Chondrocyte (in vitro differentiated cells): ENCODE data around the gene SSBP3. TPM values are rescaled to one million over a fixed set of nuclear protein-coding genes. Genes with fewer than 3 reads are reported as not detected.
A peak's percentile ranks its signal among the peaks of the same experiment; 100 is the strongest.

Experiments
- DNase-seq: peaks from one replicate; pipeline ENCODE4 v3.0.0; 2021; ENCODE audit warnings: mixed read lengths, low spot score
- H3K27ac Mint-ChIP-seq: one replicate; pipeline ENCODE4 v1.8.0; 2021; ENCODE audit warnings: mild to moderate bottlenecking, moderate library complexity, mixed read lengths; ENCODE audit not compliant: unreplicated experiment
- H3K27me3 Mint-ChIP-seq: 2 replicates; pipeline ENCODE4 v1.8.0; 2021; ENCODE audit warnings: low read depth, mixed read lengths
- H3K36me3 Mint-ChIP-seq: 2 replicates; pipeline ENCODE4 v1.8.0; 2021; ENCODE audit warnings: low read depth, mixed read lengths
- H3K4me1 Mint-ChIP-seq: 2 replicates; pipeline ENCODE4 v1.8.0; 2021; ENCODE audit warnings: low read depth, mild to moderate bottlenecking, mixed read lengths
- H3K4me3 Mint-ChIP-seq: one replicate; pipeline ENCODE4 v1.8.0; 2021; ENCODE audit warnings: mild to moderate bottlenecking, moderate library complexity, mixed read lengths; ENCODE audit not compliant: unreplicated experiment
- H3K9me3 Mint-ChIP-seq: 2 replicates; pipeline ENCODE4 v1.8.0; 2021; ENCODE audit warnings: low read depth, mixed read lengths
- CTCF ChIP-seq: fragments of 200-600 bp; sonication (generic); IDR thresholded peaks from 2 replicates; pipeline ENCODE4 v1.5.0; 2021; ENCODE audit warnings: antibody characterized with exemption, mild to moderate bottlenecking, moderate library complexity
- total RNA-seq: library from RNA; stranded (reverse); gene quantifications from 3 replicates; pipeline ENCODE4 v1.2.1, GENCODE V29; 2021

SSBP3 gene
- total RNA-seq, 1 donor from 2014 or later, result 22.0 TPM

DNA sequence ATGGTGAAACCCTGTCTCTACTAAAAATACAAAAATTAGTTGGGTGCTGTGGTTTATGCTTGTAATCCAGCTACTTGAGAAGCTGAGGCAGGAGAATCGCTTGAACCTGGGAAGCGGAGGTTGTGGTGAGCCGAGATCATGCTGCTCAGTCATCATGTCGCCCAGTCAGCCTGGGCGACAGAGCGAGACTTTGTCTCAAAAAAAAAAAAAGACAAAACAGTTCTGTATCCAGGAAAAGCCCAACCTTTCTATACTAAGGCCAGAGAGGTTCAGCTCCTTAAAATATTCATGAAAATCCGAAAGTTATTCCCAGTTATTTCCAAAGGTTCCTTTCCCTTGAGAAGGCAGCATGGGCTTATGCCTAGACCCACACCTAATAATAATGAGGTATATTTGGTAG is 202.0 kb downstream of the SSBP3 start:
- peaks cover 32% of the 10 kb centered on the region for H3K4me1 Mint-ChIP-seq
- no peak for TF ChIP-seq CTCF
- H3K36me3 Mint-ChIP-seq, result peaks cover 21% of the 10 kb centered on the region
- H3K9me3 Mint-ChIP-seq, result no peaks in the 10 kb centered on the region
- no peak overlapping the region for H3K27ac Mint-ChIP-seq
- no peaks in the 10 kb centered on the region for H3K27me3 Mint-ChIP-seq
- no peak overlapping the region for H3K4me3 Mint-ChIP-seq
- DNase-seq, result no peak

DNA sequence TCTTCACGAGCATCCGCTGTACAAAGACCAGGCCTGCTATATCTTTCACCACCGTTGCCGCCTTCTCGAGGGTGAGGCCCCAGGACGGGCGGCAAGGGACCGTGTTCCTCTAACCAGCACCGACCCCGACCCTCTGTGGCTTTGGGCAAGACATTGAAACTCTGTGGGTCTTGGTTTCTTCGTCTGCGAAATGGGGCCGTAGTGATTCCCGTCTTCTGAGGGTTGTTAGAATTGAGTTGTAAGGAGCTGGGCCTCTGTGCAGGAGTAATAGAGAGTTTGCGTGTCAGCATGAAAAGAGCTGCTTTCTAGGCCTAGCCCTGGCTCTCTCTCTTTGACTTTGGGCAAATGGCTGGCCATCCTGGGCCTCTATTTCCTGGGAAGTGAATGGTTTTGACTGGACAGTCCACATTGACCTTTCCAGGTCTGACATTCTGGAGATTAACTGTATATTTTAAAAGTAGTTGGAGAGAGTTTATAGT is 205.6 kb downstream of the SSBP3 start:
- Mint-ChIP-seq H3K27ac (peak overlapping the region; percentile 80), H3K4me1 (peaks cover 35% of the 10 kb centered on the region), H3K27me3 (no peaks in the 10 kb centered on the region), H3K4me3 (peak overlapping the region; percentile 88), H3K36me3 (peaks cover 8% of the 10 kb centered on the region), H3K9me3 (no peaks in the 10 kb centered on the region)
- DNase-seq, result no peak
- no peak for TF ChIP-seq CTCF

DNA sequence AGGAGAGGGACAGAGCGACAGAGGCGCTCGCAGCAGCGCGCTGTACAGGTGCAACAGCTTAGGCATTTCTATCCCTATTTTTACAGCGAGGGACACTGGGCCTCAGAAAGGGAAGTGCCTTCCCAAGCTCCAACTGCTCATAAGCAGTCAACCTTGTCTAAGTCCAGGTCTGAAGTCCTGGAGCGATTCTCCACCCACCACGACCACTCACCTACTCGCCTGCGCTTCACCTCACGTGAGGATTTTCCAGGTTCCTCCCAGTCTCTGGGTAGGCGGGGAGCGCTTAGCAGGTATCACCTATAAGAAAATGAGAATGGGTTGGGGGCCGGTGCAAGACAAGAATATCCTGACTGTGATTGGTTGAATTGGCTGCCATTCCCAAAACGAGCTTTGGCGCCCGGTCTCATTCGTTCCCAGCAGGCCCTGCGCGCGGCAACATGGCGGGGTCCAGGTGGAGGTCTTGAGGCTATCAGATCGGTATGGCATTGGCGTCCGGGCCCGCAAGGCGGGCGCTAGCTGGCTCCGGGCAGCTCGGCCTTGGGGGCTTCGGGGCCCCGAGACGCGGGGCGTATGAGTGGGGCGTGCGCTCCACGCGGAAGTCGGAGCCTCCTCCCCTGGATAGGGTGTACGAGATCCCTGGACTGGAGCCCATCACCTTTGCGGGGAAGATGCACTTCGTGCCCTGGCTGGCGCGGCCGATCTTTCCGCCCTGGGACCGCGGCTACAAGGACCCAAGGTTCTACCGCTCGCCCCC is 206.3 kb downstream of the SSBP3 start, which contains the start of the genes CYB5RL and MRPL37:
Gene CYB5RL, minus strand, starts transcription at position 266 of the 754 bp plus-strand sequence. CDS start 4,414 bp downstream, outside the sequence.
Gene MRPL37, plus strand, starts transcription at position 403 of the 754 bp plus-strand sequence. Its CDS starts 77 bp downstream, at position 480.
- Mint-ChIP-seq H3K27me3 (no peaks in the 10 kb centered on the region), H3K4me3 (peak within 1 kb of the TSS; percentile 88), H3K27ac (peak within 1 kb of the TSS; percentile 80), H3K4me1 (peaks cover 35% of the 10 kb centered on the region), H3K36me3 (peaks cover 2% of the 10 kb centered on the region), H3K9me3 (no peaks in the 10 kb centered on the region)
- no peak for TF ChIP-seq CTCF
- no peak for DNase-seq

GRCh38 chr1:54199151-54199764 is 206.9 kb downstream of the SSBP3 start:
- no peak overlapping the region for H3K27ac Mint-ChIP-seq
- H3K4me3 Mint-ChIP-seq, result peak overlapping the region; percentile 88
- DNase-seq, result no peak
- H3K27me3 Mint-ChIP-seq, result no peaks in the 10 kb centered on the region
- TF ChIP-seq CTCF, result no peak
- H3K36me3 Mint-ChIP-seq, result no peaks in the 10 kb centered on the region
- peaks cover 35% of the 10 kb centered on the region for H3K4me1 Mint-ChIP-seq
- H3K9me3 Mint-ChIP-seq, result no peaks in the 10 kb centered on the region

GRCh38 chr1:54193453-54193852 is 212.7 kb downstream of the SSBP3 start:
- Mint-ChIP-seq H3K36me3 (peaks cover 13% of the 10 kb centered on the region), H3K4me3 (no peak overlapping the region), H3K27me3 (no peaks in the 10 kb centered on the region), H3K9me3 (no peaks in the 10 kb centered on the region), H3K27ac (no peak overlapping the region), H3K4me1 (no peaks in the 10 kb centered on the region)
- DNase-seq, result no peak
- TF ChIP-seq CTCF, result no peak
